Neural cell (in vitro differentiated cells): Measurements from ENCODE around the gene IP6K1. TPM values are rescaled to one million over a fixed set of nuclear protein-coding genes. Genes with fewer than 3 reads are reported as not detected.

Experiments
- H2AFZ ChIP-seq: fragments of 200-600, 300-800 bp; sonication (generic), shearing (Covaris generic); 2 replicates; pipeline ENCODE4 v1.6.0; 2014; ENCODE audit warnings: low read depth, mild to moderate bottlenecking, antibody characterized with exemption, low read length, moderate library complexity
- H3F3A ChIP-seq: fragments of 200-600 bp; shearing (Covaris generic); 2 replicates; pipeline ENCODE4 v1.6.1; 2016; ENCODE audit warnings: mild to moderate bottlenecking, moderate library complexity, mixed read lengths, antibody characterized with exemption, low read length; ENCODE audit not compliant: insufficient read depth, poor library complexity, severe bottlenecking
- H3K27ac ChIP-seq: fragments of 200-600, 300-800 bp; sonication (generic), shearing (Covaris generic); 2 replicates; pipeline ENCODE4 v1.5.1; 2014; ENCODE audit warnings: mild to moderate bottlenecking, low read length, moderate library complexity
- H3K27me3 ChIP-seq: fragments of 300-800, 200-600 bp; sonication (generic), shearing (Covaris generic); 2 replicates; pipeline ENCODE4 v1.6.0; 2014; ENCODE audit warnings: mild to moderate bottlenecking, low read depth, low read length, moderate library complexity; ENCODE audit not compliant: insufficient read depth
- H3K36me3 ChIP-seq: fragments of 300-800, 200-600 bp; sonication (generic), shearing (Covaris generic); 2 replicates; pipeline ENCODE4 v1.5.1; 2014; ENCODE audit warnings: mild to moderate bottlenecking, antibody characterized with exemption, low read length, moderate library complexity; ENCODE audit not compliant: insufficient read depth
- H3K4me2 ChIP-seq: fragments of 300-800, 200-600 bp; sonication (generic), shearing (Covaris generic); 2 replicates; pipeline ENCODE4 v1.6.0; 2014; ENCODE audit warnings: mild to moderate bottlenecking, low read length
- H3K4me3 ChIP-seq: fragments of 300-800, 200-600 bp; sonication (generic), shearing (Covaris generic); 2 replicates; pipeline ENCODE4 v1.5.1; 2014; ENCODE audit warnings: mild to moderate bottlenecking, low read length, moderate library complexity
- H3K79me2 ChIP-seq: fragments of 200-600 bp; shearing (Covaris generic); replicated peaks from 2 replicates; pipeline ENCODE4 v1.6.0; 2014; ENCODE audit warnings: mild to moderate bottlenecking, low read length, moderate library complexity; ENCODE audit not compliant: insufficient read depth
- H3K9ac ChIP-seq: fragments of 300-800, 200-600 bp; sonication (generic), shearing (Covaris generic); 2 replicates; pipeline ENCODE4 v1.6.1; 2016; ENCODE audit warnings: mild to moderate bottlenecking, low read length, mixed read lengths
- H3K9me2 ChIP-seq: fragments of 200-600 bp; shearing (Covaris generic); 2 replicates; pipeline ENCODE4 v1.6.1; 2016; ENCODE audit warnings: mild to moderate bottlenecking, low read length, mixed read lengths; ENCODE audit not compliant: insufficient read depth
- H3K9me3 ChIP-seq: fragments of 200-600, 300-800 bp; sonication (generic), shearing (Covaris generic); 2 replicates; pipeline ENCODE4 v1.6.1; 2016; ENCODE audit warnings: mild to moderate bottlenecking, mixed run types, low read length, moderate library complexity, mixed read lengths
- H4K20me1 ChIP-seq: fragments of 200-600 bp; shearing (Covaris generic); 2 replicates; pipeline ENCODE4 v1.6.1; 2016; ENCODE audit warnings: mild to moderate bottlenecking, mixed run types; ENCODE audit not compliant: insufficient read depth
- EP300 ChIP-seq: fragments of 450-650 bp; conservative IDR thresholded peaks from 2 replicates; pipeline ENCODE4 v1.6.1; 2014; ENCODE audit warnings: antibody characterized with exemption, mild to moderate bottlenecking, moderate library complexity; ENCODE audit not compliant: poor library complexity, severe bottlenecking
- EZH2 ChIP-seq: fragments of 200-600, 300-800 bp; shearing (Covaris generic), sonication (generic); IDR thresholded peaks from 2 replicates; pipeline ENCODE4 v1.6.1; 2014; ENCODE audit warnings: antibody characterized with exemption, low read length, borderline replicate concordance, mild to moderate bottlenecking; ENCODE audit not compliant: insufficient read depth, poor library complexity, severe bottlenecking
- MXI1 ChIP-seq: fragments of 450-650 bp; conservative IDR thresholded peaks from 2 replicates; pipeline ENCODE4 v1.6.1; 2014; ENCODE audit warnings: antibody characterized with exemption, mild to moderate bottlenecking; ENCODE audit not compliant: poor library complexity, severe bottlenecking
- POLR2AphosphoS5 ChIP-seq: IDR thresholded peaks from 2 replicates; pipeline ENCODE4 v1.6.1; 2012
- RAD21 ChIP-seq: fragments of 450-650 bp; conservative IDR thresholded peaks from 2 replicates; pipeline ENCODE4 v1.6.1; 2014; ENCODE audit warnings: antibody characterized with exemption, mild to moderate bottlenecking, moderate library complexity
- SMC3 ChIP-seq: fragments of 450-650 bp; conservative IDR thresholded peaks from 2 replicates; pipeline ENCODE4 v1.6.1; 2014; ENCODE audit warnings: antibody characterized with exemption, mild to moderate bottlenecking, moderate library complexity; ENCODE audit not compliant: poor library complexity
- TAF1 ChIP-seq: IDR thresholded peaks from 2 replicates; pipeline ENCODE4 v1.6.1; 2012; ENCODE audit warnings: low read depth
- polyA plus RNA-seq: library from polyadenylated mRNA; depleted of rRNA; stranded (reverse); fragments of >200 nt; gene quantifications from 2 replicates; pipeline ENCODE4 v1.2.3, GENCODE V29; 2014
- TF ChIP-seq, protein P1 (sequence below): IDR thresholded peaks from 2 replicates; pipeline ENCODE4 v1.6.1; 2012; ENCODE audit warnings: borderline replicate concordance
- TF ChIP-seq, protein P2 (sequence below): fragments of 450-650 bp; IDR thresholded peaks from 2 replicates; pipeline ENCODE4 v1.5.1; 2014; ENCODE audit warnings: antibody characterized with exemption, mild to moderate bottlenecking, moderate library complexity; ENCODE audit not compliant: poor library complexity, severe bottlenecking

IP6K1 gene
- polyA plus RNA-seq, 1 donor from 2014 or later = 52.7 TPM

DNA sequence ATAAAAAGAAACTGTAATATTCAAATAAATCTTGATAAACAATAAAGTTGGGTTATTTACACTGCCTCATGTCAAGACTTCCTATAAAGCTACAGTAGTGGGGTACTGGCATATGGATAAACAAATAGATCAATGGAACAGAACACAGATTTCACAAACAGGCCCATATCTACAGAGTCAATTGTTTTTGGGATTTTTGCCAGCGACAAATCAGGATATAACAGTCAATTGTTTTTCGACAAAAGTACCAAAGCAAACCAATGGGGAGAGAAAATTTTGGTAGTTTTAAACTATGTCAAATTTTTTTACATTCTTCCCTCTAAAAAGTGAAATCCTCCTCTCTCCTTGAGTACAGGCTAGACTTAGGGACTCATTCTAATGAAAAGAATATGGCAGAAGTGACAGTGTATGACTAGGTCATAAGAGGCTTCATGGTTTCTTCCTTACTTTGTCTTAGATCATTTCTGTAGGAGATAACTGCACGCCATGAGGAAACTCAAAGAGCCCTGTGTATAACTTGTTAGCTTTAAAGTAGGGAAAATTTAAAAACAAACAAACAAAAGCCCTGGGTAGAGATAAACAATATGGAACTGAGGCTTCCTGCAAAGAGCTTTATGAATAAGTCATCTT is 16.9 kb downstream of the IP6K1 start:
- Histone ChIP-seq H3K4me2 (no peak overlapping the region), H3K9me3 (no peaks in the 10 kb centered on the region), H3K9ac (no peak overlapping the region), H3K79me2 (peaks cover 73% of the 10 kb centered on the region), H3K9me2 (no peaks in the 10 kb centered on the region), H3K4me3 (no peak overlapping the region), H2AFZ (no peak overlapping the region), H3K36me3 (no peaks in the 10 kb centered on the region), H3K27ac (no peak overlapping the region), H3F3A (no peaks in the 10 kb centered on the region), H4K20me1 (no peaks in the 10 kb centered on the region), H3K27me3 (no peaks in the 10 kb centered on the region)
- no peak for TF ChIP-seq MXI1
- TF ChIP-seq TAF1 = no peak
- TF ChIP-seq RAD21 = no peak
- no peak for TF ChIP-seq EP300
- no peak for TF ChIP-seq POLR2AphosphoS5
- TF ChIP-seq, protein P1, sequence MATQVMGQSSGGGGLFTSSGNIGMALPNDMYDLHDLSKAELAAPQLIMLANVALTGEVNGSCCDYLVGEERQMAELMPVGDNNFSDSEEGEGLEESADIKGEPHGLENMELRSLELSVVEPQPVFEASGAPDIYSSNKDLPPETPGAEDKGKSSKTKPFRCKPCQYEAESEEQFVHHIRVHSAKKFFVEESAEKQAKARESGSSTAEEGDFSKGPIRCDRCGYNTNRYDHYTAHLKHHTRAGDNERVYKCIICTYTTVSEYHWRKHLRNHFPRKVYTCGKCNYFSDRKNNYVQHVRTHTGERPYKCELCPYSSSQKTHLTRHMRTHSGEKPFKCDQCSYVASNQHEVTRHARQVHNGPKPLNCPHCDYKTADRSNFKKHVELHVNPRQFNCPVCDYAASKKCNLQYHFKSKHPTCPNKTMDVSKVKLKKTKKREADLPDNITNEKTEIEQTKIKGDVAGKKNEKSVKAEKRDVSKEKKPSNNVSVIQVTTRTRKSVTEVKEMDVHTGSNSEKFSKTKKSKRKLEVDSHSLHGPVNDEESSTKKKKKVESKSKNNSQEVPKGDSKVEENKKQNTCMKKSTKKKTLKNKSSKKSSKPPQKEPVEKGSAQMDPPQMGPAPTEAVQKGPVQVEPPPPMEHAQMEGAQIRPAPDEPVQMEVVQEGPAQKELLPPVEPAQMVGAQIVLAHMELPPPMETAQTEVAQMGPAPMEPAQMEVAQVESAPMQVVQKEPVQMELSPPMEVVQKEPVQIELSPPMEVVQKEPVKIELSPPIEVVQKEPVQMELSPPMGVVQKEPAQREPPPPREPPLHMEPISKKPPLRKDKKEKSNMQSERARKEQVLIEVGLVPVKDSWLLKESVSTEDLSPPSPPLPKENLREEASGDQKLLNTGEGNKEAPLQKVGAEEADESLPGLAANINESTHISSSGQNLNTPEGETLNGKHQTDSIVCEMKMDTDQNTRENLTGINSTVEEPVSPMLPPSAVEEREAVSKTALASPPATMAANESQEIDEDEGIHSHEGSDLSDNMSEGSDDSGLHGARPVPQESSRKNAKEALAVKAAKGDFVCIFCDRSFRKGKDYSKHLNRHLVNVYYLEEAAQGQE = no peak
- TF ChIP-seq SMC3 = no peak

DNA sequence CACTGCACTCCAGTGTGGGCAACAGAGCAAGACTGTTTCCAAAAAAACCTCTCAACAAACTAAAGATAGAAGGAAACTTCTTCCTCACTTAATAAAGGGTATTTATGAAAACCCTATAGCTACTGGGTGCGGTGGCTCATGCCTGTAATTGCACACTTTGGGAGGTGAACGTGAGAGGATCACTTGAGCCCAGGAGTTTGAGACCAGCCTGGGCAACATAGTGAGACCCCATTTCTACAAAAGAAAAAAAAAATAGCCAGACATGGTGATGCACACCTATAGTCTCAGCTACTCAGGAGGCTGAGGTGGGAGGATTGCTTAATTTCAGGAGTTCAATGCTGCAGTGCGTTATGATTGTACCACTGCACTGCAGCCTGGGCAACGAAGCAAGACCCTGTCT is 22.4 kb downstream of the IP6K1 start:
- H3K79me2 ChIP-seq = peaks cover 62% of the 10 kb centered on the region
- no peak overlapping the region for H3K27ac ChIP-seq

More for the DNA sequence above, 22.4 kb downstream of the IP6K1 start:
- Histone ChIP-seq H3K36me3 (no peaks in the 10 kb centered on the region), H3K9me2 (no peaks in the 10 kb centered on the region), H3K4me2 (no peak overlapping the region), H4K20me1 (no peaks in the 10 kb centered on the region), H3K9me3 (no peaks in the 10 kb centered on the region), H3K4me3 (no peak overlapping the region), H3F3A (no peaks in the 10 kb centered on the region), H3K9ac (no peak overlapping the region), H3K27me3 (no peaks in the 10 kb centered on the region), H2AFZ (no peak overlapping the region)
- TF ChIP-seq EZH2 (no peak), RAD21 (no peak), POLR2AphosphoS5 (no peak), MXI1 (no peak), SMC3 (no peak), TAF1 (no peak), EP300 (no peak)
- TF ChIP-seq, protein P2, sequence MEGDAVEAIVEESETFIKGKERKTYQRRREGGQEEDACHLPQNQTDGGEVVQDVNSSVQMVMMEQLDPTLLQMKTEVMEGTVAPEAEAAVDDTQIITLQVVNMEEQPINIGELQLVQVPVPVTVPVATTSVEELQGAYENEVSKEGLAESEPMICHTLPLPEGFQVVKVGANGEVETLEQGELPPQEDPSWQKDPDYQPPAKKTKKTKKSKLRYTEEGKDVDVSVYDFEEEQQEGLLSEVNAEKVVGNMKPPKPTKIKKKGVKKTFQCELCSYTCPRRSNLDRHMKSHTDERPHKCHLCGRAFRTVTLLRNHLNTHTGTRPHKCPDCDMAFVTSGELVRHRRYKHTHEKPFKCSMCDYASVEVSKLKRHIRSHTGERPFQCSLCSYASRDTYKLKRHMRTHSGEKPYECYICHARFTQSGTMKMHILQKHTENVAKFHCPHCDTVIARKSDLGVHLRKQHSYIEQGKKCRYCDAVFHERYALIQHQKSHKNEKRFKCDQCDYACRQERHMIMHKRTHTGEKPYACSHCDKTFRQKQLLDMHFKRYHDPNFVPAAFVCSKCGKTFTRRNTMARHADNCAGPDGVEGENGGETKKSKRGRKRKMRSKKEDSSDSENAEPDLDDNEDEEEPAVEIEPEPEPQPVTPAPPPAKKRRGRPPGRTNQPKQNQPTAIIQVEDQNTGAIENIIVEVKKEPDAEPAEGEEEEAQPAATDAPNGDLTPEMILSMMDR = no peak
- TF ChIP-seq, protein P1 = no peak
